GM21576 (cell line): ENCODE data around the gene OR6C2.
"Not testable (repeated sequence)": the region's sequence is repeated elsewhere in the genome, so short reads cannot be mapped to it uniquely, and the experiment has no call there.

Experiments
- ATAC-seq: cut with Tn5 transposase; IDR thresholded peaks from one replicate; pipeline ENCODE4 v1.9.1; 2021; ENCODE audit warnings: mild to moderate bottlenecking, moderate library complexity; ENCODE audit not compliant: unreplicated experiment

OR6C2 gene

DNA sequence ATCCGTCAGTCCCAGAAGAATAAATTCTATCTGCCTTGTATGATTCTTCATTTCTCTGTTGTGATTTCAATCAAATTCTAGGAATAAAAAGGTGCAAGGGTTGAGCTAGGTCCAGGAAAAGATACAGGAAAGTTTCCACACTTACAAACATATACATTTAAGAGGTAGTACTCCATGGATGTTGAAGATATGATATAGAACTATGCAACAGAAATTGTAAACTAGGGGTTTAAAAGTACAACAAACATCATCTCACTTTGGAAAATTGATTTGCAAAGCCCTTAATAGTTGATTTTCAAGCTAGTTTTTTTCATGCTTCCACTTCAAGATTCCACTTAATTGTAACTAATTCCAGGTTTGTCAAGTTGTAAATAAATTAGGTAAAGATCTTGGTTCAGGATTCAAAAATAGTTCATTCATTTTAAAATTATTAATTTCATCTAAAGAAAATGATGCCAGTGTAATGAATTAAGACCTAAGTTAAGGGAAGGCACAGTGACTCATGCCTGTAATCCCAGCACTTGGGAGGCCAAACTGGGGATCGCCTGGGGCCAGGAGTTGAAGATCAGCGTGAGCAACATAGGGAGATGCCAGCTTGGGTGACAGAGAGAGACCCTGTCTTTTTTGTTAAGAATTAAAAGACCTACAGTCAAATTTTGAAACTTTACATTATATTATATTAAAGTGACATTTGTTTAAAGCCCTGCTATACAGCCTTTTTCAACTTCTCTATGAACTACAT, 26.4 kb downstream of the OR6C2 start, which contains the start of gene OR6C70:
TSS of gene OR6C70 (minus strand) at position 51 of the 742 bp plus-strand sequence. CDS start at position 51, 0 bp downstream.
- no peak for ATAC-seq

DNA sequence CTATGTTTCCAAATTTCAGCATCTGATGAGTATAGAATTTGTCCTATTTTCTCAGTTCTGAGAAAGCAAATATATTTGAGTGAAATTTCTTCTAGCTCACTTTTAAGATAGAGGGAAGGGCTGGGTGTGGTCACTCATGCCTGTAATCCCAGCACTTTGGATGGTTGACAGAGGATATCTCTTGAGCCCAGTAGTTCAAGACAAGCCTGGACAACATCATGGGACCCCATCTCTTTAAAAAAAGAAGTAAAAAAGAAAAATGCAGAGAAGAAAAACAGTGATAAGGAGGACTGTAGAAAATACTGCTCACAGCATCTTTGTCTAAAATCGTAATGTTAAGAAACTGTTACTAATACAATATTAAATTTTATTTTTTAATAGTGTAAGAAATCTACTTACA, 28.4 kb downstream of the OR6C2 start:
- ATAC-seq: no peak

DNA sequence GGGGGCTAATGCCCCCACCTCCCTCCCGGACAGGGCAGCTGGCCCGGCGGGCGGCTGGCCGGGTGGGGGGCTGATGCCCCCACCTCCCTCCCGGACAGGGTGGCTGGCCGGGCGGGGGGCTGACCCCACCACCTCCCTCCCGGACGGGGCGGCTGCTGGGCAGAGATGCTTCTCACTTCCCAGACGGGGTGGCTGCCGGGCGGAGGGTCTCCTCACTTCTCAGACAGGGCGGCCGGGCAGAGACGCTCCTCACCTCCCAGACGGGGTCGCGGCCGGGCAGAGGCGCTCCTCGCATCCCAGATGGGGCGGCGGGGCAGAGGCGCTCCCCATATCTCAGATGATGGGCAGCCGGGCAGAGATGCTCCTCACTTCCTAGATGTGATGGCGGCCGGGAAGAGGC, 35.3 kb downstream of the OR6C2 start:
- not testable (repeated sequence) for ATAC-seq

DNA sequence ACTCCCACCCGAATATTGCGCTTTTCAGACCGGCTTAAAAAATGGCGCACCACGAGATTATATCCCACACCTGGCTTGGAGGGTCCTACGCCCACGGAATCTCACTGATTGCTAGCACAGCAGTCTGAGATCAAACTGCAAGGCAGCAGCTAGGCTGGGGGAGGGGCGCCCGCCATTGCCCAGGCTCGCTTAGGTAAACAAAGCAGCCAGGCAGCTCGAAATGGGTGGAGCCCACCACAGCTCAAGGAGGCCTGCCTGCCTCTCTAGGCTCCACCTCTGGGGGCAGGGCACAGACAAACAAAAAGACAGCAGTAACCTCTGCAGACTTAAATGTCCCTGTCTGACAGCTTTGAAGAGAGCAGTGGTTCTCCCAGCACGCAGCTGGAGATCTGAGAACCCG, 40.4 kb downstream of the OR6C2 start:
- ATAC-seq: not testable (repeated sequence)

DNA sequence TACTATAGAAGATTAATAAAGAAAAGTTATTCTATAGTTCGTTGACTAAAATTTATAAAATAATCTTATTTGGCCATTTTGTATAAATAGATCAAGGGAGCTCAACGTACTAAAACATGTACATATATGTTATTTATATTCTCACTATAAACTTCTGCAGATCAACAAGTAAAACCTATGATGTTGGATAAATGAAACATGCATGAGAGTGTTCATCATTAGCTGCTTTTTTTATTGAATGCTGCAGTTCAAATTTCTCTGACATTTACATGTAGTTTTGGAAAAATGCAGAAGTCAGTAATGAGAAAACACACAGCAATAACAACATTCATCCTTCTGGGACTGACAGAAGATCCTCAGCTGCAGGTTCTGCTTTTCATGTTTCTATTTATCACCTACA, 48.2 kb downstream of the OR6C2 start, which contains the start of gene OR6C68:
TSS of gene OR6C68 (plus strand) at position 301 of the 400 bp plus-strand sequence. CDS start at position 301, 0 bp downstream.
- ATAC-seq: no peak

DNA sequence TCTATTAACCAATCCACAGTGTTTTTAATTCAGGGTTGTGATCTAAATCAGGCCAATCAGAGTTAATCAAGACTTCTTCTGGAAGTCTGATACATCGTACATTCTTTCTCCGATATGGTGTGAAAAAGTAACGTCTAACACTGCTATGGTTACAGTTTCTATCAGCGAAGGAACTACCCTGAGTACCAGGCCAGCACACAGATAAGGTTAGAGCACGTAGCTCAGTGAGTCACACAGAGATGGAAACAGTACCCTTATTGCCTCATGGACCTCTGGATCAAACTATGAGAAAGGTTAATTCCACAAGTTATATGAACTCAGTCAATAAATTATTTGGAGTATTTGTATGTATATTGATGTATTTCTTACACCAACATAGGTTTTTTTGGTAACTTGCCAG, 51.6 kb downstream of the OR6C2 start:
- ATAC-seq: no peak

DNA sequence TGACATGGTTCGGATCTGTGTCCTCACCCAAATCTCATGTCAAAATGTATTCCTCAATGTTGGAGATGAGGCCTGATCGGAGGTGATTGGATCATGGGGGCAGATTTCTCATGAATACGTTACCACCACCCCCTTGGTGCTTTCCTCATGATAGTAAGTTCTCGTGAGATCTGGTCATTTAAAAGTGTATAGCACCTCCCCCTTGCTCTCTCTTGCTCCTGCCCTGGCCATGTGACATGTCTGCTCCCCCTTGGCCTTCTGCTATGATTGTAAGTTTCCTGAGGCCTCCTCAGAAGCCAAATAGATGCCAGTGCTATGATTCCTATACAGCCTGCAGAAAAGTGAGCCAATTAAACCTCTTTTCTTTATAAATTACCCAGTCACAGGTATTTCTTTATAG, 55.4 kb downstream of the OR6C2 start:
- ATAC-seq: no peak

DNA sequence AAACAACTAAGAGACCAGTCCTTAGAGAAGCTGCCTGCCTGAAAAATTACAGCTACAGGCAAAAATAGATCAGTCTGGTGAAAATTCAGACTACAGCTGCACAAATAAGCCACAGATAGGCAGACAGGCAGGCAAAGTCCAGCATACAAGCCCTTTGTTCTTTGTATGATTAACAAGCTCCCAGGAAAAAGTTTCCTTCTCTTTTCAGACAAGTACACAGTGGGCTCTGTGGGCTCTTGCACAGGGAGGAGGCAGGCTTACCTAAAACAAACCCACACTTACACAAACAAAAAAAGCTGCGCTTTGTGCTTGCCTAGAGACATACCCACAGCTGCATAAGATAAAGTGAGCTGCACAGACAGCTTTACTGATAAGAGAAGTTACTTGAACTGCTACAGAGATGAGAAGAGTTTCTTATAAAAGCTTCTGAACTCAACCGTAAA, 56.0 kb downstream of the OR6C2 start:
- no peak for ATAC-seq

DNA sequence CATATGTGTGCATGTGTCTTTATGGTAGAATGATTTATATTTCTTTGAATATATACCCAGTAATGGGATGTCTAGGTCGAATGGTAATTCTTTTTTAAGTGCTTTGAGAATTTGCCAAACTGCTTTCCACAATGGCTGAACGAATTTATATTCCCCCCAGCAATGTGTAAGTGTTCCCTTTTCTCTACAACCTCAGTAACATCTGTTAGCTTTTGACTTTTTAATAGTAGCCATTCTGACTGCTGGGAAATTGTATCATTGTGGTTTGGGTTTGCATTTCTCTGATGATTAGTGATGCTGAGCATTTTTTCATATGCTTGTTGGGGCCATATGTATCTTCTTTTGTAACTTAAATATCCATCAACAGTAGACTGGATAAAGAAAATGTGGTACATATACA, 57.7 kb downstream of the OR6C2 start:
- no peak for ATAC-seq
